ENCODE measurements around the gene ATXN1. TPM values are rescaled to one million over a fixed set of nuclear protein-coding genes. Genes with fewer than 3 reads are reported as not detected.

ATXN1 gene
- total RNA-seq, 1 experiment from 2014 or later = 25.6 TPM

- H3K4me1 ChIP-seq (ENCODE audit: insufficient read depth, low read length, poor library complexity, severe bottlenecking) = no peaks in the 10 kb centered on the region
- ChIA-PET CTCF (no interaction called here), POLR2A (ENCODE audit: low non-redundant PET) (no interaction called here)
- no peak for TF ChIP-seq EZH2 (IDR thresholded peaks at IDR 0.05; ENCODE audit: borderline replicate concordance, low read depth, low read length, poor library complexity, severe bottlenecking)
- no peak for TF ChIP-seq CTCF (conservative IDR thresholded peaks at IDR 0.05; ENCODE audit: low read depth, low read length)
- H3K36me3 ChIP-seq (ENCODE audit: insufficient read depth, low read length, poor library complexity, severe bottlenecking) = no peaks in the 10 kb centered on the region
- no peak overlapping the region for H3K27ac ChIP-seq (ENCODE audit: low read depth, low read length, poor library complexity, severe bottlenecking)
- H3K9me3 ChIP-seq (ENCODE audit: low read depth, low read length, poor library complexity, severe bottlenecking) = no peaks in the 10 kb centered on the region
- intact Hi-C loops (cut with micrococcal nuclease; ENCODE audit: unreplicated experiment) = no loop called here
- H3K27me3 ChIP-seq (replicated peaks; ENCODE audit: insufficient read depth, low read depth, low read length, poor library complexity) = no peaks in the 10 kb centered on the region
- BruUV-seq (replicated peaks) = no TSS peak
- no peak for DNase-seq (ENCODE audit: low spot score)
- no peak overlapping the region for H3K4me3 ChIP-seq (ENCODE audit: low read depth, low read length, poor library complexity, severe bottlenecking)
Observed at GRCh38 chr6:16362296-16362695, 399.0 kb downstream of the ATXN1 start.

- no peak for TF ChIP-seq EZH2 (IDR thresholded peaks at IDR 0.05; ENCODE audit: borderline replicate concordance, low read depth, low read length, poor library complexity, severe bottlenecking)
- no peak for TF ChIP-seq CTCF (conservative IDR thresholded peaks at IDR 0.05; ENCODE audit: low read depth, low read length)
- Histone ChIP-seq H3K4me1 (ENCODE audit: insufficient read depth, low read length, poor library complexity, severe bottlenecking) (no peaks in the 10 kb centered on the region), H3K27ac (ENCODE audit: low read depth, low read length, poor library complexity, severe bottlenecking) (no peak overlapping the region), H3K27me3 (replicated peaks; ENCODE audit: insufficient read depth, low read depth, low read length, poor library complexity) (no peaks in the 10 kb centered on the region), H3K36me3 (ENCODE audit: insufficient read depth, low read length, poor library complexity, severe bottlenecking) (no peaks in the 10 kb centered on the region), H3K4me3 (ENCODE audit: low read depth, low read length, poor library complexity, severe bottlenecking) (no peak overlapping the region), H3K9me3 (ENCODE audit: low read depth, low read length, poor library complexity, severe bottlenecking) (no peaks in the 10 kb centered on the region)
- BruUV-seq (replicated peaks) = no TSS peak
- POLR2A ChIA-PET (ENCODE audit: low non-redundant PET) = no interaction called here
- CTCF ChIA-PET = no interaction called here
- intact Hi-C loops (cut with micrococcal nuclease; ENCODE audit: unreplicated experiment) = no loop called here
- no peak for DNase-seq (ENCODE audit: low spot score)
Observed at GRCh38 chr6:16361861-16362260, 399.4 kb downstream of the ATXN1 start.

- POLR2A ChIA-PET (ENCODE audit: low non-redundant PET) = no interaction called here
- BruUV-seq (replicated peaks) = no TSS peak
Observed at GRCh38 chr6:16361121-16361520, 400.1 kb downstream of the ATXN1 start.

More at GRCh38 chr6:16361121-16361520, 400.1 kb downstream of the ATXN1 start:
- no peak for DNase-seq (ENCODE audit: low spot score)
- CTCF ChIA-PET = no interaction called here
- Histone ChIP-seq H3K27me3 (replicated peaks; ENCODE audit: insufficient read depth, low read depth, low read length, poor library complexity) (no peaks in the 10 kb centered on the region), H3K36me3 (ENCODE audit: insufficient read depth, low read length, poor library complexity, severe bottlenecking) (no peaks in the 10 kb centered on the region), H3K4me3 (ENCODE audit: low read depth, low read length, poor library complexity, severe bottlenecking) (no peak overlapping the region), H3K27ac (ENCODE audit: low read depth, low read length, poor library complexity, severe bottlenecking) (no peak overlapping the region), H3K9me3 (ENCODE audit: low read depth, low read length, poor library complexity, severe bottlenecking) (no peaks in the 10 kb centered on the region), H3K4me1 (ENCODE audit: insufficient read depth, low read length, poor library complexity, severe bottlenecking) (no peaks in the 10 kb centered on the region)
- intact Hi-C loops (cut with micrococcal nuclease; ENCODE audit: unreplicated experiment) = no loop called here
- TF ChIP-seq EZH2 (IDR thresholded peaks at IDR 0.05; ENCODE audit: borderline replicate concordance, low read depth, low read length, poor library complexity, severe bottlenecking) (no peak), CTCF (conservative IDR thresholded peaks at IDR 0.05; ENCODE audit: low read depth, low read length) (no peak)
